Hepatocyte (in vitro differentiated cells): Measurements from ENCODE around the gene TMBIM4.

Experiments
- CTCF ChIP-seq: fragments of 200-600 bp; sonication (generic); IDR thresholded peaks from 2 replicates; pipeline ENCODE4 v1.5.1; 2016; ENCODE audit warnings: antibody characterized with exemption, mild to moderate bottlenecking; ENCODE audit not compliant: poor library complexity
- EZH2 ChIP-seq: fragments of 200-600 bp; sonication (generic); IDR thresholded peaks from 2 replicates; pipeline ENCODE4 v1.6.1; 2016; ENCODE audit warnings: antibody characterized with exemption, mild to moderate bottlenecking, borderline replicate concordance

DNA sequence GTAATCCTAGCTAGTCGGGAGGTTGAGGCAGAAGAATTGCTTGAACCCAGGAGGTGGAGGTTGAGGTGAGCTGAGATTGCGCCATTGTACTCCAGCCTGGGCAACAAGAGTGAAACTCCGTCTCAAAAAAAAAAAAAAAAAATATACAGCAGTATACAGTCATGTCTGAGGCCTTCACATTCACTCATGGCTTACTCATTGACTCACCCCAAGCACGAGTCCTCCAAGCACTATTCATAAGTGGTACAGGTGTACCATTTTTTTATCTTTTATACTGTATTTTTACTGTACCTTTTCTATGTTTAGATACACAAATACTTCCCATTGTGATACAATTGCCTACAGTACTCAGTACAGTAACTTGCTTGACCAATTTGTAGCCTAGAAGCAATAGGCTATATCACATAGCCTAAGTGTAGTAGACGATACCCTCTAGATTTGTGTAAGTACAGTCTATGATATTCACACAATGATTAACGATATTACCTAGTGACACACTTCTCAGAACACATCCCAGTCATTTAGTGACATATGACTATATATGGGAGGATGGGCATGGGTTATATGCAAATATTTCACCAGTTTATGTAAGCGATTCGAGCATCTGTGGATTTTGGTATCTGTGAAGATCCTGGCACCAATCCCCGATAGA, 51.4 kb downstream of the TMBIM4 start:
- TF ChIP-seq CTCF = no peak
- TF ChIP-seq EZH2 = no peak
